Measurements from ENCODE around the gene FBXL15.

DNA sequence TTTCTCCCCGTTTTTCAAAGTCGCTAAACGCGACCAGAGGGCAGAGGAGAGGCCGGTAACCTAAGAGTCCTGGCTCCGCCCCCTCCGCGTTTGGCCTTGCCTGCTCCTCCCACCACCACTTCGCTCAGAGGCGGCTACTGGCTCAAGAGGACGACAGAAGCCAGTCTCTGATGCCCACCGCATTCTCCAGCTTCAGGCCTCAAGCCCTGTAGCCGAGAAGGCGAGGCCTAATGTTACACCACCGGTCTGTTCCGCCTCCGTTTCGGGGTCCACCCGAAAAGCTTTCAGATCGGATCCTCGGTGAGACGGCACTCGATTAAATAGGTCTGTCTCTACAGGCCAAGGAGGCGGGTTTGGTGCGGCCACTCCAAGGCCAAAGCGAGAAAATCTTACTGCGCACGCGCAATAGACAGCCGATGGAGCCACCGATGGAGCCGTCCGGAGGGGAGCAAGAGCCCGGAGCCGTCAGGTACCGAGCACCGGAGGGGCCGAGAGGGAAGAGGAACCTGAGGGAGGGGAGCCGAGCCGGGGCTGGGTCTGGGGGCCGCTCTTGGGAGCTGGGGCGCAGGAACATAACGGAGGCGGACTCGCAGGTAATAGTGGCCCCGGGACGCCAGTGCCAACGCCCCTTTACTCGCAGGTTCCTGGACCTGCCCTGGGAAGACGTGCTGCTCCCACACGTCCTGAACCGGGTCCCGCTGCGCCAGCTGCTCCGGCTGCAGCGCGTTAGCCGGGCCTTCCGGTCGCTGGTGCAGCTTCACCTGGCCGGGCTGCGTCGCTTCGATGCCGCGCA lies at the start of gene FBXL15:
- TF ChIP-seq, protein P1, sequence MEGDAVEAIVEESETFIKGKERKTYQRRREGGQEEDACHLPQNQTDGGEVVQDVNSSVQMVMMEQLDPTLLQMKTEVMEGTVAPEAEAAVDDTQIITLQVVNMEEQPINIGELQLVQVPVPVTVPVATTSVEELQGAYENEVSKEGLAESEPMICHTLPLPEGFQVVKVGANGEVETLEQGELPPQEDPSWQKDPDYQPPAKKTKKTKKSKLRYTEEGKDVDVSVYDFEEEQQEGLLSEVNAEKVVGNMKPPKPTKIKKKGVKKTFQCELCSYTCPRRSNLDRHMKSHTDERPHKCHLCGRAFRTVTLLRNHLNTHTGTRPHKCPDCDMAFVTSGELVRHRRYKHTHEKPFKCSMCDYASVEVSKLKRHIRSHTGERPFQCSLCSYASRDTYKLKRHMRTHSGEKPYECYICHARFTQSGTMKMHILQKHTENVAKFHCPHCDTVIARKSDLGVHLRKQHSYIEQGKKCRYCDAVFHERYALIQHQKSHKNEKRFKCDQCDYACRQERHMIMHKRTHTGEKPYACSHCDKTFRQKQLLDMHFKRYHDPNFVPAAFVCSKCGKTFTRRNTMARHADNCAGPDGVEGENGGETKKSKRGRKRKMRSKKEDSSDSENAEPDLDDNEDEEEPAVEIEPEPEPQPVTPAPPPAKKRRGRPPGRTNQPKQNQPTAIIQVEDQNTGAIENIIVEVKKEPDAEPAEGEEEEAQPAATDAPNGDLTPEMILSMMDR (optimal IDR thresholded peaks at IDR 0.05 in 1 of 3, IDR thresholded peaks at IDR 0.05 in 1 of 3, conservative IDR thresholded peaks at IDR 0.05 in 1 of 3; ENCODE audit: extremely low read depth in 1 of 3, insufficient read depth in 2 of 3, low read length in 3 of 3) = no peak
- no peak for TF ChIP-seq EZH2 (IDR thresholded peaks at IDR 0.05; ENCODE audit: low read length)

All from keratinocyte (primary cell).